ENCODE data around the gene CASK.
"Not testable (repeated sequence)": the region's sequence is repeated elsewhere in the genome, so short reads cannot be mapped to it uniquely, and the experiment has no call there.

DNA sequence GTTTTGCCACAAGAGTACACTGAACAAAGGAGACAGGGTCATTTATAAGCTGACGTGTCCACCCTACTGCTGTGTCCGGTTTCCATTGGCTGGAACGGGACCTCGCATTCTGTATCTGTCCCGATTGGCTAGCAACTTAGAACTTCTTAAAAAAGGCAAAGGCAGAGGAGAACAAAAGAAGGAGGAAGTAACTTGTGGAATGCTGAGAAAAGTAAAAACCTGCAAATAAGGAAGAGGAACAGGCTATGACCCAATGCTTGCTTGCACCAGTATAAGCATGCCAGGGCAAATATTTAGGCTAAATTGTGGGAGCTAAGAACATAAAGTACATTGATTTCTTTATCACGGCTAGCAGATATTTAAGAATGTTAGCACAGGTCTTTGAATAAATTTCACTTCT is 203.7 kb downstream of the CASK start:
- TF ChIP-seq POLR2AphosphoS5, POLR2A (IDR thresholded peaks at IDR 0.05; ENCODE audit: low read depth, low read length): not testable (repeated sequence)
